ENCODE data around the gene DUS1L.

Gene DUS1L

DNA sequence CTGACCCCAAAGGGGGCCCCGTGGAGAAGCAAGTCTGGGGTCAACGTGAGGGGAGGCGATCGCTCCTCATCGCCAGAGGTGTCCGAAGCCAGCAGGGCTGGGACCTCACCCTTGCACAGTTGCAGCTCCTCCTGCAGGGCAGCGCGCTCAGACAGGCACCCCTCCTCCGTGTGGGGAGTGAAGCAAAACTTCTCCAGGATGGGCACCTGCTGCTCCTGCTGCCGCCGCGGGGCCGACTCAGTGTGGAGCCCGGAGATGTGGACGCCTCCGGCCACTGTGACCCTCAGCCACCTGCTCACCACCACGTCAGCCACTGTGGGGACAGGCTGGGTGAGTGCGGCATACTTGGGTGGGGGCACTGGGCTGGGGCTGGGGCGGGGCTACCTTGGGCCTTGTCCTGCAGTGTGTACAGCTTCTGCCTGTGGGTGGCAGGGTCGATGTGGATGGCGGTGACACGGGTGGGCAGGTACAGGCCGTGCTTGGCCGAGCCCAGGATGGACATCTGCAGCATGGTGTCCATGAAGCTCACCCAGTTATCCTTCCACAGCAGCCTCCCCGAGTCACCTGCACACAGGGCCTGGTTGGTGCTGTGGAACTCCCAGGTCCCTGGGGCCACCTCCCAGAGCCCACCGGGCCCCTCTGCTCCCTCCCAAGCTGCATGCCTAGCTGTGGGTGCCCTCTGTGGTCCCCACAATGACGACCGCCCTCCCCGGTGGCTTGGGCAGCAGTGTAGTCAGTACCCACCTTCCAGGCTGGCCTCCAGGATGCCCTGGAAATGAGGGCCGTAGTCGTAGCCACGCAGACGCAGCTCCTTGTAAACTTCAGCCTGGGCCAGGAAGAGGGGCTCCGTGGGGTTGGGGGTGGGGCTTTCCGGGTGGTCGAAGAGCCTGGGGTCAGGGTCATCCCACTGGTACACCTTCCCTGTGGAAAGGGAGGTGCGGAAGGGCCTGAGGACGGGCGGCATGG, 21.6 kb upstream of the DUS1L start:
- Histone ChIP-seq H2BK120ac (ENCODE audit: insufficient read depth, low read length, poor library complexity) (no peak overlapping the region), H2BK12ac (ENCODE audit: low read length) (no peak overlapping the region), H4K8ac (ENCODE audit: low read depth, low read length) (no peak overlapping the region), H2AK5ac (ENCODE audit: low read length) (no peak overlapping the region), H3K79me1 (ENCODE audit: low read length) (no peaks in the 10 kb centered on the region), H3K4me1 (ENCODE audit: control insufficient read depth in 1 of 2, insufficient read depth in 2 of 2, low read length in 2 of 2) (no peaks in the 10 kb centered on the region), H3K36me3 (ENCODE audit: control insufficient read depth in 1 of 2, insufficient read depth in 2 of 2, low read length in 2 of 2) (peaks cover 100% of the 10 kb centered on the region in 2 experiments), H4K91ac (ENCODE audit: low read depth, low read length) (no peak overlapping the region), H3K9ac (ENCODE audit: low read length) (no peak overlapping the region), H2BK5ac (ENCODE audit: low read depth, low read length, poor library complexity) (no peak overlapping the region), H3K14ac (ENCODE audit: low read length) (no peak overlapping the region), H3K18ac (ENCODE audit: low read length) (no peak overlapping the region), H3K9me3 (ENCODE audit: insufficient read depth, low read depth, low read length) (peaks cover 6% of the 10 kb centered on the region), H3K4ac (ENCODE audit: low read depth, low read length) (no peak overlapping the region), H4K12ac (ENCODE audit: low read depth, low read length) (no peak overlapping the region), H3K23ac (ENCODE audit: low read length) (no peak overlapping the region), H3K79me2 (ENCODE audit: control insufficient read depth, insufficient read depth, low read length, poor library complexity) (no peaks in the 10 kb centered on the region), H3K27ac (ENCODE audit: low read depth, low read length) (no peak overlapping the region), H3K27me3 (ENCODE audit: insufficient read depth, low read length) (no peaks in the 10 kb centered on the region), H2AFZ (ENCODE audit: insufficient read depth, low read length, poor library complexity) (no peak overlapping the region), H3K4me3 (ENCODE audit: low read depth, low read length) (no peak overlapping the region), H3K4me2 (ENCODE audit: low read length) (no peak overlapping the region)
- no peak for DNase-seq
- no CpG with 5 or more reads among the region's 39 CpGs for WGBS (ENCODE audit: extremely low coverage, insufficient coverage, insufficient read length)

DNA sequence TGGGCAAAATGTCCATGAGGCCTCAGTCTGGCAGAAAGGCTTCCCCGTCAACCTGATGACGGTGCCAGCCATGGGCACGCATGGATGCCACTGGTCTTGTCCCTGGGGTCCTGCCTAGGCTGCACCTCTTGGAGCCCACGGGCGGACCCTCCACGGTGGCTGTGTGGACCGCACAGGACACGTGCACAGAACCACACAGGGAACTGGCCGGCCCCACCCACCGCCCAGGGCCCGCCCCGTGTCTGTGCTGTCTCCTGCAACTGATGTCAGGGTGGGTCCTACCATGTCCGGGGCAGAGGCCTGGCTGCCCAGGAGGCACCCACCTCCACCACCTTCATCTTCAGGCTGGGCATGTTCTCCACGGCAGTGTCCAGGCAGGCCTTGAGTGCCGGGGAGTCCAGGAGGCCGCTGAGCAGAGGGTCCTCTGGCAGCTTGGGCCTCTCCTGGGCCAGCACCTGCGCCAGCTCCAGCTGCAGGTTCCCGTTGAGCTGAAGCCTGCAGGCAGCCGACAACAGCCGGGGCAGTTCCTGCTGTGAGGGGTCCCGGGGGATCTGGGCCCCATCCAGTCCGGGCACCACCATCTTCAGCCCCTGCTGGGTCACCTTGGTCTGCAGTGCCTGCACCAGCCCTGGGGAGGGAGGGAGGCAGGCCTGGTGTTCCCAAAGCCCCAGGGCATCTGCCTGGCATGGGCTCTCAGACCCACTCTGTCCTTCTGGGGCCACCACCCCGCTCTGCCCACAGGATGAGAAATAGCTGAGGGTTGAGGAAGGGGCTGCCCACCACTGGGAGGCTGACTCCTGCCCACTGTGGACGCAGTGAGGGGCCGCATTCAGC, 20.5 kb upstream of the DUS1L start:
- Histone ChIP-seq H3K79me2 (ENCODE audit: control insufficient read depth, insufficient read depth, low read length, poor library complexity) (no peaks in the 10 kb centered on the region), H3K36me3 (ENCODE audit: control insufficient read depth in 1 of 2, insufficient read depth in 2 of 2, low read length in 2 of 2) (peaks cover 99% of the 10 kb centered on the region in 2 experiments), H3K4me3 (ENCODE audit: low read depth, low read length) (no peak overlapping the region), H4K91ac (ENCODE audit: low read depth, low read length) (no peak overlapping the region), H3K27ac (ENCODE audit: low read depth, low read length) (no peak overlapping the region), H2BK5ac (ENCODE audit: low read depth, low read length, poor library complexity) (no peak overlapping the region), H2AK5ac (ENCODE audit: low read length) (no peak overlapping the region), H3K4me2 (ENCODE audit: low read length) (no peak overlapping the region), H2BK12ac (ENCODE audit: low read length) (no peak overlapping the region), H3K27me3 (ENCODE audit: insufficient read depth, low read length) (no peaks in the 10 kb centered on the region), H3K9ac (ENCODE audit: low read length) (no peak overlapping the region), H4K12ac (ENCODE audit: low read depth, low read length) (no peak overlapping the region), H3K18ac (ENCODE audit: low read length) (no peak overlapping the region), H3K14ac (ENCODE audit: low read length) (no peak overlapping the region), H4K8ac (ENCODE audit: low read depth, low read length) (no peak overlapping the region), H3K4ac (ENCODE audit: low read depth, low read length) (no peak overlapping the region), H3K9me3 (ENCODE audit: insufficient read depth, low read depth, low read length) (peaks cover 8% of the 10 kb centered on the region), H2BK120ac (ENCODE audit: insufficient read depth, low read length, poor library complexity) (no peak overlapping the region), H2AFZ (ENCODE audit: insufficient read depth, low read length, poor library complexity) (no peak overlapping the region), H3K79me1 (ENCODE audit: low read length) (no peaks in the 10 kb centered on the region), H3K4me1 (ENCODE audit: control insufficient read depth in 1 of 2, insufficient read depth in 2 of 2, low read length in 2 of 2) (no peaks in the 10 kb centered on the region), H3K23ac (ENCODE audit: low read length) (no peak overlapping the region)
- no peak for DNase-seq
- WGBS (ENCODE audit: extremely low coverage, insufficient coverage, insufficient read length), result no CpG with 5 or more reads among the region's 25 CpGs

DNA sequence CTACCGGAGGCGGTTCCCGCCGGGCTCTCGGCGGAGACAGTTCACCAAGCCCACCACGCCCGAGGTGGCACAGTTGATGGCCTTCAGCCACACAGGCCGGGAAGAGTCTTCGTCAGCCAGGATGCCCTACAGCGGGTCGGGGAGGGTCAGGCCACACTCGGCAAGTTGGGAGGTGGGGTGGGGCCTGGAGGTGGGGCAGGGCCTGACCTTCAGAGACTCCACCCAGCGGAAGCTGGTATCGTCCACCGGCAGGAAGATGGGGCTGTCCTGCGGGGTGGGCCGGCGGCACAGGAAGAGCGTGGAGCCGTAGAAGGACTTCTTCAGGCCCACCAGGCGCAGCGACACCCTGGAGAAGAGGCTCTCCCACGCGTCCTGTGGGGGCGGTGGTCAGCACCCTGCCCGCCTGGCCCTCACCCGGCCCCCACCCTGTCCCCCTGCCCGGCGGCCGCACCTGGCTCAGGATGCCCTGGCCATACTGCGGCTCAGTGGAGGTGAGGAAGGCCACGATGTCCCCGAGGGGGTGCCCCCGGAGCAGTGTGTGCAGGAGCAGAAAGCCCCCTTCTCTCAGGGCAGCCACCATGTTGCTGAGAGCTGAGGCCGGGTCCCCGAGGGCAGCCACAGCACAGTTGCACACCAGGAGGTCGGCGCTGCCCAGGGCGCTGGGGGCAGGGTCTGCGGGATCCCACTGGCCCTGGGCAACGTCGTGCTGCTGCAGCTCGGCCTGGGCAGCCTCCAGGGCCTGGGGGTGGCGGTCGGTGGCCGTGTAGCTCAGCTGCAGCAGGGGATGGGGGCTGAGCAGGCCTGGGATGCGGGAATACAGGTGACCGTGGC, 19.6 kb upstream of the DUS1L start:
- no peak overlapping the region for H3K18ac ChIP-seq (ENCODE audit: low read length)
- H3K9ac ChIP-seq (ENCODE audit: low read length), result no peak overlapping the region
- no peak for DNase-seq
- H3K79me2 ChIP-seq (ENCODE audit: control insufficient read depth, insufficient read depth, low read length, poor library complexity), result no peaks in the 10 kb centered on the region
- no peaks in the 10 kb centered on the region for H3K27me3 ChIP-seq (ENCODE audit: insufficient read depth, low read length)
- H3K4me3 ChIP-seq (ENCODE audit: low read depth, low read length), result peak overlapping the region; percentile 42
- H2BK120ac ChIP-seq (ENCODE audit: insufficient read depth, low read length, poor library complexity), result no peak overlapping the region
- H2BK5ac ChIP-seq (ENCODE audit: low read depth, low read length, poor library complexity), result no peak overlapping the region
- no peak overlapping the region for H4K91ac ChIP-seq (ENCODE audit: low read depth, low read length)
- no peak overlapping the region for H3K23ac ChIP-seq (ENCODE audit: low read length)
- no peak overlapping the region for H4K8ac ChIP-seq (ENCODE audit: low read depth, low read length)
- no peak overlapping the region for H2BK12ac ChIP-seq (ENCODE audit: low read length)
- WGBS (ENCODE audit: extremely low coverage, insufficient coverage, insufficient read length), result no CpG with 5 or more reads among the region's 49 CpGs
- no peak overlapping the region for H3K4me2 ChIP-seq (ENCODE audit: low read length)
- H3K9me3 ChIP-seq (ENCODE audit: insufficient read depth, low read depth, low read length), result peaks cover 8% of the 10 kb centered on the region
- no peak overlapping the region for H3K14ac ChIP-seq (ENCODE audit: low read length)
- no peaks in the 10 kb centered on the region for H3K79me1 ChIP-seq (ENCODE audit: low read length)
- H3K36me3 ChIP-seq (ENCODE audit: control insufficient read depth in 1 of 2, insufficient read depth in 2 of 2, low read length in 2 of 2), result peaks cover 99 to 100% of the 10 kb centered on the region in 2 experiments
- no peak overlapping the region for H3K27ac ChIP-seq (ENCODE audit: low read depth, low read length)
- H3K4ac ChIP-seq (ENCODE audit: low read depth, low read length), result no peak overlapping the region
- H3K4me1 ChIP-seq (ENCODE audit: control insufficient read depth in 1 of 2, insufficient read depth in 2 of 2, low read length in 2 of 2), result no peaks in the 10 kb centered on the region
- H2AK5ac ChIP-seq (ENCODE audit: low read length), result no peak overlapping the region
- H4K12ac ChIP-seq (ENCODE audit: low read depth, low read length), result no peak overlapping the region
- no peak overlapping the region for H2AFZ ChIP-seq (ENCODE audit: insufficient read depth, low read length, poor library complexity)
